Islet precursor cell (in vitro differentiated cells): ENCODE results near the gene UBXN10.
A peak's percentile ranks its signal among the peaks of the same experiment; 100 is the strongest.

Experiments used
- DNase-seq: peaks from one replicate; pipeline ENCODE4 v3.0.0-alpha.2; 2018

UBXN10 gene, protein sequence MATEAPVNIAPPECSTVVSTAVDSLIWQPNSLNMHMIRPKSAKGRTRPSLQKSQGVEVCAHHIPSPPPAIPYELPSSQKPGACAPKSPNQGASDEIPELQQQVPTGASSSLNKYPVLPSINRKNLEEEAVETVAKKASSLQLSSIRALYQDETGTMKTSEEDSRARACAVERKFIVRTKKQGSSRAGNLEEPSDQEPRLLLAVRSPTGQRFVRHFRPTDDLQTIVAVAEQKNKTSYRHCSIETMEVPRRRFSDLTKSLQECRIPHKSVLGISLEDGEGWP

DNA sequence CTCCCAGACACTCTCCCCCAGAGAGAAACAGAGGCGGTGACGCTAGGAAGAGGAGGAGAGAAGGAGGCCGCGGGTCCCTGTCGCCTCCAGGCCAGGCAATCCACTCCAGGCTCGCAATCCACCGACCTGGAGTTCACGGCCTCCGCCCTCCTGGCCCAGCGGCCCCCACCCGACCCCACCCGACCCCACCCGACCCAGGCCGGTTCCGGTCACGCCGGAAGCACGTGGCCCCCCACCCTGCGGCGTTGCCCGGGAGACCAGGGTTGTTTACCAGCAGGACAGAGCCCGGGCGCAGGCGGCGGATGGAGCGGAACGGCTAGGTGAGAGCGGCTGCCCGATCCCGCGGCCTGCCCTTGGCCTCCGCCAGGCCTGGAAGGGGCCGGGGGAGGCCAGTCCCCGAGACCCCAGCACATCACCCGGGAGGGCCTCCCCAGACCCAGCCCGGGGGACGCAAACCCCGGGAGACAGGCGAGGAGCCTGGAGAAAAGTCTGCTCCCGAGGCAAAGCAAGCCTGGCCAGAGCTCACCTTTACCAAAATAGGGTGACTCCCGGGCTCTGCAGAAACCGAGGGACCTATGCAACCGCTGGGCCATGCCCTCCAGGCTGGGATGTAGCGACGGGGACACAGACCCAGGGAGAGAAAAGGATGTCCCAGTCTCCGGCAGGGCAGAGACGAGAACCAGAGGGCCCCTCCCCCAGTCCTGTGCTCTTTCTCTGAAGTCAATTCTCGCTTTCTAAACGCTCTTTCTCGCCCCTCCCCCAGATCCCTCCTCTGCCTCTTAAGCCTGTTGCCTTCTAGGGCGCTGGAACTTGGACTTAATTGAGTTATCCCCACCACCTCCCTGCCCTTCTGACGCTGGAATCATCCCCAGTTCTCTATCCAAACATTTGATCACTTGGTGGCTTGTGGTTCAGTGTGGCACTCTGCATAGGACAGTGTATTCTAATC lies at the start of gene UBXN10, which contains the start of gene PLA2G2C:
Gene UBXN10 (plus strand): TSS at position 263 of the 949 bp plus-strand sequence. CDS start 4,466 bp downstream, outside the sequence.
Gene PLA2G2C (minus strand): TSS at position 685 of the 949 bp plus-strand sequence. CDS start 9,155 bp downstream, outside the sequence.
- peak; percentile 75 for DNase-seq

- no peak for DNase-seq
Measured at GRCh38 chr1:20136249-20136648, 49.6 kb upstream of the UBXN10 start.

GRCh38 chr1:20137055-20137454 lies 48.8 kb upstream of the UBXN10 start:
- DNase-seq, result no peak

DNA sequence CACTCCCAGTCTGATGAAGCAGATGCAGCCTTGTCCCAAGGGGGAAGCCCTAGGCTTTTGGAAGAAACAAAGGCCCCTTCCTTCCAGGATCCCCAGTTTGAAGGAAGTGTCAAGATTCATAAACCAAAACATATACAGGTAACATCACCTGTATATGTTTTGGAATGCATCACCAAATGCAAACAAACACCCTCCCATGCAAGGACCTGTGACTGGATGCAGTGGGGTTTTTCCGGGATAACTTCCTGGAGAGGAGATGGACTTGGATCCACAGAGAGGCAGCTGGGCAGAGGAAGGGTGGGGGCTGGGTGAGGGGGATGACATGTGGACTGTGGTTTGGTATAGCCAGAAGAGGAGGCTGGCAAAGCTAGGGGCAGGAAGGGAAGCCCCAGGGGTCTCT lies 48.3 kb upstream of the UBXN10 start:
- DNase-seq, result no peak

- no peak for DNase-seq
Measured at GRCh38 chr1:20138346-20138745, 47.5 kb upstream of the UBXN10 start.

GRCh38 chr1:20138961-20139550 lies 46.8 kb upstream of the UBXN10 start, which contains the start of gene PLA2G2F:
Gene PLA2G2F, plus strand, starts transcription at chr1:20139323. Its CDS starts 105 bp downstream, at chr1:20139428.
- no peak for DNase-seq

DNA sequence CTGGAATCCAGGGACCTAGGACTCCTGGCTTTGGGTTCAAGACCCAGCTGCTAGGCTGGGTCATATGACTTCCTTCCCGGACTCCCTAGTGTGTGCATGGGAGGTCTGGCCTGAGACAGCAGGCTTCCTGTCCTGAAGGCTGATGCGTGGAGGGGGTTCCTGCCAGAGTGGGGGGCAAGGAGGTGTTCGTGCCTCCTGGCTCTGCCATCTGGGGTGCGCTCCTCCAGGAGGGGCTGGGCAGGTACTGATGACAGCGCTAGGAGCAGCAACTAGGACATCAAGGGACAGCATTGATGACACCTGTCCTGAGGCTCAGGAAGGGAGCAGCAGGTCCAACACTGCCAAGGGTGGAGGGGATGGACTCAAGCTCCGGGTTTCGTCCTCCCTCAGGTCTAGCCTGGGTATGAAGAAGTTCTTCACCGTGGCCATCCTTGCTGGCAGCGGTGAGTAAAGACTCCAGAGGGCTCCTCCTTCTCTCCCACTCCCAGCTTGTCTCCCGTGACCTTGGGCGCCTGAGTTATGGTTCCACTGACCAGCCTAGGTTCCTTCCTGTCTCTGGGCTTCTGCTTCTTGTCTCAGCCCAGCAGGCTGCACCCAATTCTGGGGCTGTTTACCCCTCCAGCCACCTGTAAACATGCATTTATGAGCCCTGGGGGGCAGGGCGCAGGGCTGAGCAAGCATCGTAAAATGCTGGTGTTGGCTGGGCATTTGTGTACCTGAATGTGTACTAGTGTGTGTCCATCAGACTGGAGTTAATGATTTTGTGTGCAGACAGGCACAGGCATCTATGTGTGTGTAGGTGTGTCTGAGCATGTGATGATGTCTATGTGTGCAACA lies 45.9 kb upstream of the UBXN10 start:
- DNase-seq, result no peak

- no peak for DNase-seq
Measured at GRCh38 chr1:20141001-20141400, 44.9 kb upstream of the UBXN10 start.

- DNase-seq, result no peak
Measured at GRCh38 chr1:20141466-20141865, 44.4 kb upstream of the UBXN10 start.

DNA sequence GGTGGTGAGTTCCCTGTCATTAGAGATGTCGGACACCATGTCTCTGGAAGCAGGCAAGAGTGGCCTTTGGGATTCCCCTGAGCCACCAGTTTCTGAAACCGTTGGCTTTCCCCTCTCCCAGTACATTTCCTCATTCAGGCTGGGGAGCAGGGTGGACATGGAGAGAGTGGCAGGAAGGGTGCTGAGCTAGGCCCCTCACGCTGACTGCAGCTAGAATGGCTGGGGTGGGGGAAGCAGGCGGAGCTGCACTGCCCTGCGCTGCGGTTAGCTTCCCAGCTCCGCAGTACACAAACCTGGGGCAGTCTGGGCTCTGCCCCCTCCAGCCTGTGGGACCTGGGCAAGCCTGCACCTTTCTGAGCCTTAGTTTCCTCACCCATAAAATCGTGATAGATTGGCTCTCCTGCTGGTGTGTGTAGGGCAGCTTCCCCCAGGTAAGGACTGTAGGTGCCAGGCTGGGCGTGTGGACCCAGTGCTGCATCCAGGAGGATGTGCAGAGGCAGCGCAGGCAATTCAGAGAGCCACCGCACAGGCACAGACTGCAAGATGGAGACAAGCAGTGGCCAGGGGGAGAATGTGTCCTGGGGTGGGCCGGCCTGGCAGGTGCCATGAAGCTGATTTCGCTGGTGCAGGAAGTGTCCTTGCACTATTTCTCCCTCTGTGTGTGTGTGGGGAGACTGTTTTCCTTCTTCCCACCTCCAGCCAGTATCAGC lies 43.7 kb upstream of the UBXN10 start:
- DNase-seq, result no peak

DNA sequence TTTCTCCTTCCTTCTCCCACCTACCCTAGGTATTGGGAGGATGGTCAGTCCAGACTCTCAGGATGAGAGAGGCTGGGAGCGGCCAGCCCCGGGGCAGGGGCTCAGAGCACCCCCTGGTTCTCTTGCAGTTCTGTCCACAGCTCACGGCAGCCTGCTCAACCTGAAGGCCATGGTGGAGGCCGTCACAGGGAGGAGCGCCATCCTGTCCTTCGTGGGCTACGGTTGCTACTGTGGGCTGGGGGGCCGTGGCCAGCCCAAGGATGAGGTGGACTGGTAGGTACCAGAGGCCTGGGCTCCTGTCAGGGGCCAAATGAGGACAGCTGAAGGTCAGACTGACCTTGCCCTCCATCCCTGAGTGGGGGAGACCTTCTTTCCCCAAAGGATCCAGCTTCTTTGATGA lies 42.6 kb upstream of the UBXN10 start:
- no peak for DNase-seq

GRCh38 chr1:20143734-20144565 lies 41.9 kb upstream of the UBXN10 start:
- no peak for DNase-seq

- DNase-seq, result no peak
Measured at GRCh38 chr1:20147846-20148570, 37.9 kb upstream of the UBXN10 start.

GRCh38 chr1:20148571-20149500 lies 37.1 kb upstream of the UBXN10 start:
- DNase-seq, result no peak

DNA sequence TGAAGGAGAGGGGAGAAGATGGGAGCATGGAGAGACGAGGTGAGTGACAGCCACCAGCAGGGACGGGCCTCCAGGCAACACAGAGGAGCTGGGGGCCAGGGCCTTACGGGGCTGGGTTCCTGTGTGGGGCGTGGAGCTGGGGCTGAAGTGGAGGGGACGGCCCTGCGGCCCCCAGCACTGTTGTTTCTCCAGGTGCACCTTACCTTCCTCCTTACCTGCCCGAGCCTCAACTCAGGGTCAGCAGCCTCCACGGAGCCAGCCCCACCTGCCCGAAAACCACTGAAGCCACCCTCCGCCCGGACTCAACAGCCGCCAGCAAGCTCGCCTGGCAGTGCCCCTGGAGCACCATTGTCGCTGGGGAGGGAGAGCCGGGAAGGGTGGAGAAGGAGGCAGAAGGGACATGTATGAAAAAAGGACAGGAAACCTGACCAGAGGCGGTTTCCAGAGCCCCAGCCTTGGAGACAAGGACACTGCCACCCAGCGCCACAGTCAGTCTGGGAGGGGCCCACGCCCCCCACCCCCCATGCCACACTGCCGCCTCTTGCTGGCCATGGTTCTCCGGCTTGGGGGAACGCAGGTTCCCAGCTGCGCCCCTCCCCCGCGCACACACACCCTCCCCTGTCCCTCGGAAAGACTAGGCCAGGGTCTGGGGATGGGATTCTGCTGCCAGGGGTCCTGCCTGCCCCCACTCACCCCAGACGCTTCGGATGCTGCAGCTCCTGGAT lies 36.1 kb upstream of the UBXN10 start:
- DNase-seq, result no peak

DNA sequence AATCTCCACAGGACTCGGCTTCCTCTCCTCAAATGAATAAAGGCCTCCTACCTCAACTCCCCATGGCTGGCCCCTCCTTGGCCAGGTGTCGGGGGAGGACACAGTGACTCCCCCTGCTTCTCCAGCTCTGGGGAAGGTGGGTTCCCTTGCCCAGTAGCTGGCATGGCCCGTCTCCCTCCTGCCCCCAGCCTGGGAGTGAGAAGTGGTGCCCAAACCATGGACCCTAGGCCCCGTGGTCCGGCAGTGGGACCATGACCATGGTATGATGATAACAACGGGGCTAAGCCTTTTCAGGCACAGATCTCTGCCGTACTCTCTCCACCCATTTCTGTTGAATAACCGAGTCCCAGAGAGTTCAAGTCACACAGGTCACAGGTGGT lies 35.6 kb upstream of the UBXN10 start:
- no peak for DNase-seq

- no peak for DNase-seq
Measured at GRCh38 chr1:20150969-20151368, 34.9 kb upstream of the UBXN10 start.

DNA sequence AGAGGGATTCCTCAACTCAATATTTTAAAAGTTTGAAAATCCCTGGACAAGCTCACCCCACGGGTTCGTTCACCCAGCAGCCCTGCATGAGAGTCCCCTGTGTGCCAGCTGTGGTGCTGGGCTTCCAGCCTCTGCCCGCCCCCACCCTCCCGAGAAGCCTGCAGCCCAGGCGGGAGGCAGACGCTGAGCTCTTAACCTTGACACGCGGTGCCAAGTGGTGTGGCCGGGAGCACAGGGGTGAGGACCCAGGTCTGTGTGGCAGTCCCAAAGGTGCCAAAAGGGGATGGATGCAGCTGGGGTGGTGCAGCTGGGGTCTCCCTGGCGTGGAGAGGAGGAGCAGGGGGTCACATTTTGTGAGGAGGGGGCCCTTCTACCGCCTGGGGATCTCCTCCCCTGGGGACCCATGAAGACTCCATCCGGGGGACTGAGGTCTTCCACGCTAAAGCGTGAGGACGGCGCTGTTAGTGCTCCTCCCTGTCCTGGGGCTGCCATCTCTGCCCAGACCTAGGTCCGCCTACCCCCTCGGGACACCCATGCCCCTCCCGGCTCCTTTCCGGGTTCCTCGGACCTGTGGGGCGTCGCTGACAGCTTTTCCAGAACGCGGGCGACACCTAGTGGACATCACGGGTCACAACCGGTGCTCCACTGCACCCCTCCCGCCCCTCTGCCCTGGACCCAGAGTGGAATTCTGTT lies 33.8 kb upstream of the UBXN10 start:
- DNase-seq, result peak; percentile 87
